Left ventricle myocardium inferior (tissue), 1 donor: ENCODE data around the gene ECM1. TPM values are rescaled to one million over a fixed set of nuclear protein-coding genes. Genes with fewer than 3 reads are reported as not detected.

ENCODE experiments used
- DNase-seq: peaks from one replicate; pipeline ENCODE4 v3.0.0-alpha.2; 2020
- H3K27ac ChIP-seq: fragments of 200-600 bp; replicated peaks from 2 replicates; pipeline ENCODE4 v1.8.0; 2021
- H3K27me3 ChIP-seq: fragments of 200-600 bp; 2 replicates; pipeline ENCODE4 v1.8.0; 2021; ENCODE audit warnings: low read depth
- H3K36me3 ChIP-seq: fragments of 200-600 bp; 2 replicates; pipeline ENCODE4 v1.8.0; 2021
- H3K4me1 ChIP-seq: fragments of 200-600 bp; 2 replicates; pipeline ENCODE4 v1.8.0; 2021
- H3K4me3 ChIP-seq: fragments of 200-600 bp; 2 replicates; pipeline ENCODE4 v1.8.0; 2021; ENCODE audit warnings: mild to moderate bottlenecking, moderate library complexity
- H3K9me3 ChIP-seq: fragments of 200-600 bp; replicated peaks from 2 replicates; pipeline ENCODE4 v1.8.0; 2021
- intact Hi-C: fragments of 100-400 bp; cut with micrococcal nuclease; formaldehyde crosslinking; loops from one replicate; pipeline ENCODE4 v1.11.0; 2022
- total RNA-seq: library from RNA; stranded (reverse); fragmentation: NEBNext Ultra II Directional; extraction: Animal tissue kit (Norgen Biotek cat#: 25700); gene quantifications from one replicate; pipeline ENCODE4 v1.2.1, GENCODE V29; 2021
- TF ChIP-seq, protein P1 (sequence below): fragments of 200-600 bp; IDR thresholded peaks from 2 replicates; pipeline ENCODE4 v1.8.0; 2021; ENCODE audit warnings: antibody characterized with exemption, mild to moderate bottlenecking, borderline replicate concordance
- donor health status: DM: no; HTN: yes; CAD: no; lungs with severe emphysema.

The ECM1 gene
- total RNA-seq, 1 donor from 2014 or later, result 20.1 TPM

DNA sequence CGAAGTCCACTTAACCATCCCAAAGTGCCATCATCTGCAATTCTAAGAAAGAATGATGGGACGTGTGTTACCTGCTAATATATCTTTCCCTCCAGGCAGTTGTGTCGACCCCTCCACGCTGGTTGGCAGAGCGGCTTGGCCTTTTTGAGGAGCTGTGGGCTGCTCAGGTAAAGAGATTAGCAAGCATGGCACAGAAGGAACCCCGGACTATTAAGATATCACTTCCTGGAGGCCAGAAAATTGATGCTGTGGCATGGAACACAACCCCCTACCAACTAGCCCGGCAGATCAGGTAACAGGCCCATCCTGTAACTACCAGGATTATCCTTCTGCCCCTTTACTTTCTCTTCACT lies 20.2 kb upstream of the ECM1 start:
- DNase-seq, result no peak
- peak overlapping the region; percentile 80 for H3K4me3 ChIP-seq
- TF ChIP-seq, protein P1, sequence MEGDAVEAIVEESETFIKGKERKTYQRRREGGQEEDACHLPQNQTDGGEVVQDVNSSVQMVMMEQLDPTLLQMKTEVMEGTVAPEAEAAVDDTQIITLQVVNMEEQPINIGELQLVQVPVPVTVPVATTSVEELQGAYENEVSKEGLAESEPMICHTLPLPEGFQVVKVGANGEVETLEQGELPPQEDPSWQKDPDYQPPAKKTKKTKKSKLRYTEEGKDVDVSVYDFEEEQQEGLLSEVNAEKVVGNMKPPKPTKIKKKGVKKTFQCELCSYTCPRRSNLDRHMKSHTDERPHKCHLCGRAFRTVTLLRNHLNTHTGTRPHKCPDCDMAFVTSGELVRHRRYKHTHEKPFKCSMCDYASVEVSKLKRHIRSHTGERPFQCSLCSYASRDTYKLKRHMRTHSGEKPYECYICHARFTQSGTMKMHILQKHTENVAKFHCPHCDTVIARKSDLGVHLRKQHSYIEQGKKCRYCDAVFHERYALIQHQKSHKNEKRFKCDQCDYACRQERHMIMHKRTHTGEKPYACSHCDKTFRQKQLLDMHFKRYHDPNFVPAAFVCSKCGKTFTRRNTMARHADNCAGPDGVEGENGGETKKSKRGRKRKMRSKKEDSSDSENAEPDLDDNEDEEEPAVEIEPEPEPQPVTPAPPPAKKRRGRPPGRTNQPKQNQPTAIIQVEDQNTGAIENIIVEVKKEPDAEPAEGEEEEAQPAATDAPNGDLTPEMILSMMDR, result no peak
- H3K27ac ChIP-seq, result peak overlapping the region; percentile 83
- H3K4me1 ChIP-seq, result peaks cover 15% of the 10 kb centered on the region
- no peaks in the 10 kb centered on the region for H3K27me3 ChIP-seq
- no peaks in the 10 kb centered on the region for H3K9me3 ChIP-seq
- intact Hi-C loops, result no loop called here
- H3K36me3 ChIP-seq, result peaks cover 41% of the 10 kb centered on the region

- intact Hi-C loops, result no loop called here
- H3K4me1 ChIP-seq, result peaks cover 6% of the 10 kb centered on the region
- peaks cover 91% of the 10 kb centered on the region for H3K36me3 ChIP-seq
- H3K27me3 ChIP-seq, result no peaks in the 10 kb centered on the region
- no peak overlapping the region for H3K4me3 ChIP-seq
- no peak overlapping the region for H3K27ac ChIP-seq
- TF ChIP-seq, protein P1, result no peak
- DNase-seq, result no peak
- H3K9me3 ChIP-seq, result no peaks in the 10 kb centered on the region
Measured at GRCh38 chr1:150493175-150493574, 14.7 kb upstream of the ECM1 start.

- no peaks in the 10 kb centered on the region for H3K4me1 ChIP-seq
Measured at GRCh38 chr1:150498342-150498741, 9.6 kb upstream of the ECM1 start.

GRCh38 chr1:150505431-150505830 lies 2.5 kb upstream of the ECM1 start:
- H3K9me3 ChIP-seq, result no peaks in the 10 kb centered on the region
- intact Hi-C loops, result no loop called here
- H3K4me3 ChIP-seq, result no peak overlapping the region
- peaks cover 27% of the 10 kb centered on the region for H3K4me1 ChIP-seq
- TF ChIP-seq, protein P1, result no peak
- no peak overlapping the region for H3K27ac ChIP-seq
- peaks cover 47% of the 10 kb centered on the region for H3K36me3 ChIP-seq
- H3K27me3 ChIP-seq, result no peaks in the 10 kb centered on the region
- DNase-seq, result no peak

More at GRCh38 chr1:150498342-150498741, 9.6 kb upstream of the ECM1 start:
- Histone ChIP-seq H3K27ac (no peak overlapping the region), H3K36me3 (peaks cover 82% of the 10 kb centered on the region), H3K9me3 (no peaks in the 10 kb centered on the region), H3K27me3 (no peaks in the 10 kb centered on the region), H3K4me3 (no peak overlapping the region)
- TF ChIP-seq, protein P1, result no peak
- no peak for DNase-seq
- intact Hi-C loops, result no loop called here

- Histone ChIP-seq H3K36me3 (peaks cover 44% of the 10 kb centered on the region), H3K4me3 (peak overlapping the region; percentile 59), H3K27ac (peak overlapping the region; percentile 86), H3K4me1 (peaks cover 27% of the 10 kb centered on the region), H3K9me3 (no peaks in the 10 kb centered on the region), H3K27me3 (no peaks in the 10 kb centered on the region)
- no peak for DNase-seq
- intact Hi-C loops, result no loop called here
- TF ChIP-seq, protein P1, result no peak
Measured at GRCh38 chr1:150508982-150509381, 1.1 kb downstream of the ECM1 start.

- Histone ChIP-seq H3K36me3 (peaks cover 20% of the 10 kb centered on the region), H3K4me3 (no peak overlapping the region), H3K9me3 (no peaks in the 10 kb centered on the region), H3K27ac (no peak overlapping the region), H3K27me3 (no peaks in the 10 kb centered on the region), H3K4me1 (peaks cover 45% of the 10 kb centered on the region)
- DNase-seq, result no peak
- TF ChIP-seq, protein P1, result no peak
- intact Hi-C loops, result no loop called here
Measured at GRCh38 chr1:150511551-150511950, 3.6 kb downstream of the ECM1 start.
